ENCODE data around the gene NHP2.

DNA sequence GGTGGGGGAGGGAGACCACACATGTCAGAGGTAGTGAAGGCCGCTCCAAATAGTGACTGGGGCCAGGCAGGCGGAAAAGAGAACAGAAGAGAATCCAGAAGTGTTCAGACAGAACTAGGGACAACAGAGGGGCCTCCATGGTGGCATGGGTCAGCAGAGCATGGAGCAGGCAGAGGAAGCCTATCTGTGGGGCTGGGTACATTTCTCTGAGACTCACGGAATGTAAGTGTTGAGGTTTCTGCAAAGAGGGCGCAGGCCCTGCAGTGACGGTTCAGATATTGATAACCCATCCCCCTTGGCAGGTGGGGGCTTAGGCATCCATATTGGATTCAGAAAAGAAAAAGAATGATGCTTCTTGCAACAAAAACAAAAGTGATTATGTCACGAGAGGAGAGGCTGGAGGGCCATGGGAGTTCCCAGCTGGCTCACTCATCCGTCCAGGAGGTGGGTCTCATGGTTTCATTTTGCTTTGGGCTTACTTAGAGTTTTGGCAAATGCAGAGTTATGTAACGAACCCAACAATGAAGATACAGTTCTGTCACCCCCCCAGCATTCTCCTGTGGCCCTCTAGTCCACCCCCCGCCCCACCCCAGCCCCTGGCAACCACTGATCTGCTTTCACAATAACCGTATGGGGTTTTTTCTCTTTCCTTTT lies 28.3 kb downstream of the NHP2 start:
- TF ChIP-seq, protein P1, sequence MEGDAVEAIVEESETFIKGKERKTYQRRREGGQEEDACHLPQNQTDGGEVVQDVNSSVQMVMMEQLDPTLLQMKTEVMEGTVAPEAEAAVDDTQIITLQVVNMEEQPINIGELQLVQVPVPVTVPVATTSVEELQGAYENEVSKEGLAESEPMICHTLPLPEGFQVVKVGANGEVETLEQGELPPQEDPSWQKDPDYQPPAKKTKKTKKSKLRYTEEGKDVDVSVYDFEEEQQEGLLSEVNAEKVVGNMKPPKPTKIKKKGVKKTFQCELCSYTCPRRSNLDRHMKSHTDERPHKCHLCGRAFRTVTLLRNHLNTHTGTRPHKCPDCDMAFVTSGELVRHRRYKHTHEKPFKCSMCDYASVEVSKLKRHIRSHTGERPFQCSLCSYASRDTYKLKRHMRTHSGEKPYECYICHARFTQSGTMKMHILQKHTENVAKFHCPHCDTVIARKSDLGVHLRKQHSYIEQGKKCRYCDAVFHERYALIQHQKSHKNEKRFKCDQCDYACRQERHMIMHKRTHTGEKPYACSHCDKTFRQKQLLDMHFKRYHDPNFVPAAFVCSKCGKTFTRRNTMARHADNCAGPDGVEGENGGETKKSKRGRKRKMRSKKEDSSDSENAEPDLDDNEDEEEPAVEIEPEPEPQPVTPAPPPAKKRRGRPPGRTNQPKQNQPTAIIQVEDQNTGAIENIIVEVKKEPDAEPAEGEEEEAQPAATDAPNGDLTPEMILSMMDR (IDR thresholded peaks at IDR 0.05) = no peak
- TF ChIP-seq POLR2AphosphoS2 (conservative IDR thresholded peaks at IDR 0.05; ENCODE audit: low read length) = no peak
- TF ChIP-seq, protein P2, sequence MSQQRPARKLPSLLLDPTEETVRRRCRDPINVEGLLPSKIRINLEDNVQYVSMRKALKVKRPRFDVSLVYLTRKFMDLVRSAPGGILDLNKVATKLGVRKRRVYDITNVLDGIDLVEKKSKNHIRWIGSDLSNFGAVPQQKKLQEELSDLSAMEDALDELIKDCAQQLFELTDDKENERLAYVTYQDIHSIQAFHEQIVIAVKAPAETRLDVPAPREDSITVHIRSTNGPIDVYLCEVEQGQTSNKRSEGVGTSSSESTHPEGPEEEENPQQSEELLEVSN (IDR thresholded peaks at IDR 0.05; ENCODE audit: borderline replicate concordance, low read depth) = no peak
- no peak for TF ChIP-seq POLR2A (IDR thresholded peaks at IDR 0.05; ENCODE audit: low read length)
- no peak for TF ChIP-seq EP300 (IDR thresholded peaks at IDR 0.05)
- TF ChIP-seq, protein P3, sequence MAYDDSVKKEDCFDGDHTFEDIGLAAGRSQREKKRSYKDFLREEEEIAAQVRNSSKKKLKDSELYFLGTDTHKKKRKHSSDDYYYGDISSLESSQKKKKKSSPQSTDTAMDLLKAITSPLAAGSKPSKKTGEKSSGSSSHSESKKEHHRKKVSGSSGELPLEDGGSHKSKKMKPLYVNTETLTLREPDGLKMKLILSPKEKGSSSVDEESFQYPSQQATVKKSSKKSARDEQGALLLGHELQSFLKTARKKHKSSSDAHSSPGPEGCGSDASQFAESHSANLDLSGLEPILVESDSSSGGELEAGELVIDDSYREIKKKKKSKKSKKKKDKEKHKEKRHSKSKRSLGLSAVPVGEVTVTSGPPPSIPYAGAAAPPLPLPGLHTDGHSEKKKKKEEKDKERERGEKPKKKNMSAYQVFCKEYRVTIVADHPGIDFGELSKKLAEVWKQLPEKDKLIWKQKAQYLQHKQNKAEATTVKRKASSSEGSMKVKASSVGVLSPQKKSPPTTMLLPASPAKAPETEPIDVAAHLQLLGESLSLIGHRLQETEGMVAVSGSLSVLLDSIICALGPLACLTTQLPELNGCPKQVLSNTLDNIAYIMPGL (CRISPR knock-in tag; IDR thresholded peaks at IDR 0.05; ENCODE audit: borderline replicate concordance) = no peak
- no peak for TF ChIP-seq ZC3H11A (IDR thresholded peaks at IDR 0.05)
- TF ChIP-seq PHF8 (IDR thresholded peaks at IDR 0.05; ENCODE audit: borderline replicate concordance, low read depth) = no peak
- TF ChIP-seq MAZ (IDR thresholded peaks at IDR 0.05; ENCODE audit: borderline replicate concordance, low read depth, low read length) = no peak
- TF ChIP-seq, protein P4, sequence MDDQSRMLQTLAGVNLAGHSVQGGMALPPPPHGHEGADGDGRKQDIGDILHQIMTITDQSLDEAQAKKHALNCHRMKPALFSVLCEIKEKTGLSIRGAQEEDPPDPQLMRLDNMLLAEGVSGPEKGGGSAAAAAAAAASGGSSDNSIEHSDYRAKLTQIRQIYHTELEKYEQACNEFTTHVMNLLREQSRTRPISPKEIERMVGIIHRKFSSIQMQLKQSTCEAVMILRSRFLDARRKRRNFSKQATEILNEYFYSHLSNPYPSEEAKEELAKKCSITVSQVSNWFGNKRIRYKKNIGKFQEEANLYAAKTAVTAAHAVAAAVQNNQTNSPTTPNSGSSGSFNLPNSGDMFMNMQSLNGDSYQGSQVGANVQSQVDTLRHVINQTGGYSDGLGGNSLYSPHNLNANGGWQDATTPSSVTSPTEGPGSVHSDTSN (IDR thresholded peaks at IDR 0.05) = no peak
- TF ChIP-seq RAD21 (conservative IDR thresholded peaks at IDR 0.05 in 1 of 2, IDR thresholded peaks at IDR 0.05 in 1 of 2) = no peak
- TF ChIP-seq SMC3 (IDR thresholded peaks at IDR 0.05) = no peak
- TF ChIP-seq, protein P5, sequence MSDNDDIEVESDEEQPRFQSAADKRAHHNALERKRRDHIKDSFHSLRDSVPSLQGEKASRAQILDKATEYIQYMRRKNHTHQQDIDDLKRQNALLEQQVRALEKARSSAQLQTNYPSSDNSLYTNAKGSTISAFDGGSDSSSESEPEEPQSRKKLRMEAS (IDR thresholded peaks at IDR 0.05) = no peak
- no peak for TF ChIP-seq BHLHE40 (IDR thresholded peaks at IDR 0.05; ENCODE audit: low read depth, low read length)

Data from A549 (cell line).